Adipose tissue (tissue), 3 donors: ENCODE data around the gene CYBRD1. TPM values are rescaled to one million over a fixed set of nuclear protein-coding genes. Genes with fewer than 3 reads are reported as not detected.

Experiments used
- H3K27ac ChIP-seq: one replicate; pipeline ENCODE4 v1.5.1; 2013; ENCODE audit warnings: low read depth, low read length
- WGBS, 3 donors: extraction: QIAGEN DNeasy Blood & Tissue Kit; methylation state at CpG; one replicate each; pipeline ENCODE4 v1.1.7; 2013; 5-methylcytosine and 5-hydroxymethylcytosine counted together
- polyA plus RNA-seq, 3 donors: library from polyadenylated mRNA; stranded (reverse); fragments of 200-250 nt; gene quantifications; one replicate each; pipeline ENCODE4 v1.2.3, GENCODE V29; 2013
- donor health status: healthy with polysubstance abuse.
- donor health status: Bipolar disorder and iron deficiency.
- donor health status: healthy.

Gene CYBRD1
- polyA plus RNA-seq, 3 donors, result 9.5 to 138 (median 79.3) TPM

DNA sequence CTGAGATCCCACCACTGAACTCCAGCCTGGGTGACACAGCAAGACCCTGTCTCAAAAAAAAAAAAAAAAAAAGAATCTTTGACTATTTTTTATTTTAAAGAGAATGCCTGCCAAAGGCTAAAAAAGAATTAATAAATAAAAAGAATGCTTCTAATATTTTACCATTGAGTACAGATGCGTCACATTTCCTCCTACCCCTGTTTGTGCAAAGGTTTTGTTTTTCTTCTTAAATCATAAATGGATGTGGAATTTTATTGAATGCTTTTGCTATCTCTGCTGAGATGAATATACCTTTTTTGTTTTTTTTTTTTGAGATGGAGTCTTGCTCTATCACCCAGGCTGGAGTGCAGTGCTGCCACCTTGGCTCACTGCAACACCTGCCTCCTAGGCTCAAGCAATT lies 22.8 kb downstream of the CYBRD1 start:
- 88 to 97% (median 97%) methylated on average over 1 of the region's 1 CpG for WGBS, 3 donors
- H3K27ac ChIP-seq, result no peak overlapping the region

DNA sequence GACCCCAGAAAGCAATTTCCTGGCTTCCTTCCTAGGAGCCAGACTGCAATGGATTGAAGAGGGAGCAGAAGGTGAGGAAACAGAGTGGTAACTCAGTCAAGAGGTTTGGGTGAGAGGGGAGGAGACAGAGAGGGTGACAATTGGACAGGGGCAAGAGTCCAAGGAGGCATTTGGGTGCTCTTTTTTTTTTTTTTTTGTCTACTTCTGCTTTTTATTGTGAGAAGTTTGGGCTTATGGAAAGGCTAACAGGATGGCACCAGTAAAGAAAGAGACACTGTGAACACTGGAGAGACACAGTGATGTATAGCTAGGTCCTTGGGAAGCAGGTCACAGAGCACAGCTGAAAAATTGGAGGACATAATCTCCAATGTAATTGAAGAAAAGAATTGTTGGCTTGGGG lies 25.0 kb downstream of the CYBRD1 start:
- no peak overlapping the region for H3K27ac ChIP-seq

GRCh38 chr2:171547720-171548119 lies 25.4 kb downstream of the CYBRD1 start:
- H3K27ac ChIP-seq, result no peak overlapping the region
- WGBS, 3 donors, result 80 to 96% (median 90%) methylated on average over 2 of the region's 2 CpGs

GRCh38 chr2:171550613-171551012 lies 28.3 kb downstream of the CYBRD1 start:
- no peak overlapping the region for H3K27ac ChIP-seq

DNA sequence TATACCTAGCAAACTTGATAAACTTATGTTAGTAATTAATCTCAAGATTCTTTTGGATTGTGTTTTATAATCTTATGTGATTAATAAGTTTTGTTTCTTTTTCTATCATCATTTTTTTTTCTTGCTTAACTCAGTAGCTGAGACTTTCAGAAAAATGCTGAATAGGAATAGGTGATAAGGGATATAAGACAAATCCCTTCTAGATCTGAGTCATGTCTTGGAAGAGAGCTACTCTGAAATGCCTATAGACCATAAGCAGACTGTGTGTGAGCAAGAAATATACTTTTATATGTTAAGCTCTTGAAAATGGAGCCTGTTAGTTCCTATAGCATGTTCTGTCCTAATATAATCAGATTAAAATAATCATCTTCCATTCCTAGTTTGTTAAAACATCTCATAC lies 29.6 kb downstream of the CYBRD1 start:
- H3K27ac ChIP-seq, result no peak overlapping the region

GRCh38 chr2:171553236-171553635 lies 31.0 kb downstream of the CYBRD1 start:
- 86 to 99% (median 96%) methylated on average over 2 of the region's 2 CpGs for WGBS, 3 donors
- no peak overlapping the region for H3K27ac ChIP-seq

DNA sequence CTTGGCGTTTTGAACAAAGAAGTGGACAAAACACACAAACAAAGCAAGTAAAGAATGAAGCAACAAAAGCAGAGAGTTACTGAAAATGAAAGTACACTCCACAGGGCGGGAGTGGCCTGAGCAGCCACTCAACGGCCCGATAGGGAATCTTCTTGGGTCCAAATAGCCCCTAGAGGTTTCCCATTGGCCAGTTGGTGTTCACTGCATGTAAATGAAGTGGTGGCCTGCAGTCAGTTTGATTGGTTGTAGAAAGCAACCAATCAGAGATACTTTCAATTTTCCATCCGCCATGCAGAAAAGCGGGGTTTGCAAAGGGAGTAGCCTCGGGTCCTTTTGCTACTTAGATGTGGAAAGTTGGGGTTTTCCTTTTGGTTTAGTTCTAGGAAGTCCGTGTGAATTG lies 31.6 kb downstream of the CYBRD1 start:
- WGBS, 3 donors, result 81 to 89% (median 85%) methylated on average over 8 of the region's 8 CpGs
- no peak overlapping the region for H3K27ac ChIP-seq

DNA sequence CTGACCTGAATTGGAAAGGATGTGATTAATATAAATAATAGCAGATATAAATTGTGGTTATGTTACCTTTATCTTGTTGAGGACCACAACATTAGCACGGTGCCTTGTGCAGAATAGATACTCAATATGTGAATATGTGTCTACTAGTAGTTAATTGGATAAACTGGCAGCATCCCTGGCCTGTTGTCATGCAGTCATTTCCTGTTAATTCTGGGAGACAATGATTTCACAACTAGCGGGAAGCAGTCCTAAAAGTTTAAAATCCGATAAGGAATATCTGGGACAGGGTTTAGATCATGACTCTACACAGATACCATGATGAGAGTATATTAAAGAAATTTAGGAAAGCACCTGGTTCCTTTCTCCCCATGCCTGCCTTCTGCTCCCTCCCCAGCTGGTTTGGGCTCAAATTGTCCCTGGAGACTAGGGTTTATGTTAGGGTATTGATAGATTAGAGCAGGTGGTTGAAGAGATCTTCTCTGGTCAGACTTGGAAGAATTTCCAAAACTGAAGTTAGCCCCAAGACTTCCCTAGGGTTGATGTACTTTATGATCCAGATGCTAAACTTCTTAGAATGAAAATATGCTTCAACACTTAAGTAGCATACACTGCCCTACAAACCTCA lies 32.8 kb downstream of the CYBRD1 start:
- WGBS, 3 donors, result 50 to 59% (median 57%) methylated on average over 3 of the region's 3 CpGs
- no peak overlapping the region for H3K27ac ChIP-seq

DNA sequence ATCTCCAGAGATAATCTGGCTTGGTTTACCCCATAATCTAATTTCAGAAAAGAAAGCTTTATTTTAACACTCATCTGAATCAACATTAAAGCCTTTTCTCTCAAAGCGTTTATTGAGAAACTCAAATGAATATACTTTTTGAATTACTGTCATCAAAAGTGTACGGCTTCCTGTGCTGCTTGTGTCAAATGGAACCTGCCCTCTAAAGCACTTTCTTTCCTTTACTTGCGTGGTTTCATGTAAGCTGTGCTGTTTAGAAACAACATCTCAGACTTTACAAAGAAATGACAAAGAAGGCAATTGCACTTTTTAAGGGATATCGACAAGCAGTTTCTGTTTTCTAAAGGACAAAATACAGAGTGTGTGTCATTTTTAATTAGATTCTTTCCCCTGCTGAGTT lies 35.1 kb downstream of the CYBRD1 start:
- 78 to 91% (median 91%) methylated on average over 4 of the region's 4 CpGs for WGBS, 3 donors
- no peak overlapping the region for H3K27ac ChIP-seq

DNA sequence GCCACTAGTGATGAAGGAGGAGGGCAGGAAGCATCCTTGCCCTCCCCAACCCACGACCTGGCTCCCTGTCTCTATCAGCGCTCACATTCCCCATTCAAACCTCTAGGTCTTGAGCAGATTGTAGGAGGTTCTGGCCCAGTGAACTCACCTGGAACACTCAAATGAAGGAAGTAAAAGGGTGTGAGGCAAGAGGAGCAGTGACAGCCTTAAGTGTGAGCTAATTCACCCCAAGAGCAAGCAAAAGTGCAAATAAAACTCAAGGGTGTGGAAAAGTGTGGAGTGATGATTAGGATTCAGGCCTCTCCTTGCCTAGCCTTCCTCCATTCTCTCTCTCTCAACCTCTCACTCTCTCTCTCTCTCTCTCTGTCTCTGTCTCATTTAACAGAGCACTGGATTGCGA lies 41.0 kb downstream of the CYBRD1 start:
- 82 to 88% (median 87%) methylated on average over 3 of the region's 3 CpGs for WGBS, 3 donors
- no peak overlapping the region for H3K27ac ChIP-seq

DNA sequence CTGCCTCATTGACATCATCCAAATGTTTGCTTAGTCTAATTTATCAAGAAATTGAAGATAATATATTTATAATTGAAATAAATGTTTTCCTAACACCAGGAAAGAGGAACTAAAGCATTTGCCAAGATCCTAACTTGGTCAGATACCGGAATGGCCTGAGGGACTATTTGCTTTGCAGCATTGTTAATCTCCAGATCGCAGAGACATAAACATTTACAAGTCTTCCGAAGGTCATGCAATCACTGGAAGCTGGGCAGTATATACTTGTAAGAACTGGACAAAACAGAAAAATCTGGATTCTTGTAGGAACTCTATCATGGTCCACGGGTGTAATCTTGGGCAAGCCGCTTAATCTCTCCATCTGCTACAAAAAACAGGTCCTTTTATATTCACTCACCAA lies 42.2 kb downstream of the CYBRD1 start:
- 42 to 85% (median 77%) methylated on average over 5 of the region's 5 CpGs for WGBS, 3 donors
- no peak overlapping the region for H3K27ac ChIP-seq

DNA sequence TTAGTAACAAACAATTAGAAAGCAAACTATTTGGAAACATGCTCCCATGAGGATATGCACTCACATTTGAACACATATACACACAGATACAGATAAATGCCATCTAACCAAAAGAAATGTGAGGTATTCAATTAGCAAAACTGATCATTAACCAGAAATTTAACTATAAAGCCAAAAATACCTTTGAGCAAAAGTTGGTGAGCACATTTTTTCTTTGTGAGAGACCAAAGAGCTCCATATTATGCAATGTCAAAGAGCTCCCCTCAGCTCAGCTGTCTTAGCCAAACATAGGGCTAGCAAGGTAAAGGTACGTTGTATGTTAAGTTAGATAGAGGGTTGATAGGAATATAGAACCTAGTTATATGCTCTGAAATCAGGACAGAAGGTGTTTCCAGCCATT lies 43.8 kb downstream of the CYBRD1 start:
- H3K27ac ChIP-seq, result no peak overlapping the region
- WGBS, 3 donors, result 0% methylated on average over 1 of the region's 1 CpG

DNA sequence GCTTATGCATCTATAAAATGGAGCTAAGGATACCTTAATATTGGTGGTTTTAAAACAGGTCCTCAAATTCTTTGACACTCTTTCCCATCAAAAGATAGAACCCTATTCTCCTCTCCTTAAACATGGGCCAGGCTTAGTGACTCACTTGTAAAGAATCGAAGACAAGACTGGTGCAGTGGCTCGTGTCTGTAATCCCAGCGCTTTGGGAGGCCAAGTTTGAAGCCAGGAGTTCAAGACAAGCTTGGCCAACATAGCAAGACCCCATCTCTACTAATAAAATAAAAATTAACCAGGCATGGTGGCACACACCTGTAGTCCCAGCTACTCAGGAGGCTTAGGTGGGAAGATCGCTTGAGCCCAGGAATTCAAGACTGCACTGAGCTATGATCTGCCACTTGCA lies 44.5 kb downstream of the CYBRD1 start:
- no peak overlapping the region for H3K27ac ChIP-seq
- 90 to 94% (median 92%) methylated on average over 4 of the region's 4 CpGs for WGBS, 3 donors

DNA sequence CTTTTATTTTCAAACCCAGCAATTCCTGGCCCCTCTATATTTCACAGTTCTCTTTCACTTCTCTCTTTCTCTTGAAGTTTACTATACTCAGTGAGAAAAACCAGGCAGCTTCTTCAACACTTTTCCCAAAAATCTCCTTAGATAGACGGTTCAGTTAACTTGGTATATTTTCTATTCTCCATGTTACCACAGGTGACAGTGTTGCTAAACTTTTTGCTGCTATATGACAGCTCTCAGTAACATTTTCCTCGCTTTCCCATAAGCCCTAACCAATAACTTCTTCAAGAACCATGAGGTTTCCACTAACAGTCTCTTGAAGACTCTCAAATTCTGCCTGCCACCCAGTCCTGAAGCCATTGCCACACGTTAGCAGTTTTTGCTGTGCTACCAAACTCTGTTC lies 45.8 kb downstream of the CYBRD1 start:
- WGBS, 3 donors, result 35 to 71% (median 42%) methylated on average over 3 of the region's 3 CpGs
- H3K27ac ChIP-seq, result no peak overlapping the region

- H3K27ac ChIP-seq, result no peak overlapping the region
- 74 to 75% (median 74%) methylated on average over 7 of the region's 7 CpGs for WGBS, 3 donors
These were observed 49.4 kb downstream of the CYBRD1 start for GRCh38 chr2:171571721-171572120.

GRCh38 chr2:171574149-171574795 lies 52.0 kb downstream of the CYBRD1 start:
- 27 to 30% (median 27%) methylated on average over 21 of the region's 21 CpGs for WGBS, 3 donors
- H3K27ac ChIP-seq, result no peak overlapping the region

- H3K27ac ChIP-seq, result no peak overlapping the region
- WGBS, 3 donors, result 68 to 85% (median 82%) methylated on average over 5 of the region's 5 CpGs
These were observed 53.3 kb downstream of the CYBRD1 start for GRCh38 chr2:171575606-171576005.

DNA sequence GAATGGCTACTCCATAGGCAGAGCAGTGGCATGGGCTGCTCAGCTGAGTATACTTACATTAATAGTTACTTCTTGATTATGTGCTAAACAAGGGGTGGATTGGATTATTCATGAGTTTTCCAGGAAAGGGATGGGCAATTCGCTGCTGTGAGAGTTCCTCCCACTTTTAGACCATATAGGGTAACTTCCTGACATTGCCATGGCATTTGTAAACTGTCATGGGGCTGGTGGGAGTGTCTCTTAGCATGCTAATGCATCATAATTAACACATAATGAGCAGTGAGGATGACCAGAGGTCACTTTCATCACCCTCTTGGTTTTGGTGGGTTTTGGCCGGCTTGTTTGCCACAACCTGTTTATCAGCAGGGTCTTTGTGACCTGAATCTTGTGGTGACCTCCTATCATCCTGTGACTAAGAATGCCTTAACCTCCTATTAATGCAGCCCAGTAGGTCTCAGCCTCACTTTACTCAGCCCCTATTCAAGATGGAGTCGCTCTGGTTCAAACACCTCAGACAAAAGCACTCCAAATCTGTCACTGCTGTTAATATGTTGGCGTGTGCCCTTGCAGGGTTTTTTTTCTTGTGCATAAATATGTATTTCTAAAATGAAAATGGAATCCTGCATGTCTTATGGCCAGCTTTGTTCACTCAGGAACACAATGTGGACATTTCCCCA lies 56.0 kb downstream of the CYBRD1 start:
- 81 to 85% (median 81%) methylated on average over 4 of the region's 4 CpGs for WGBS, 3 donors

GRCh38 chr2:171579481-171579880 lies 57.2 kb downstream of the CYBRD1 start:
- WGBS, 3 donors, result 96 to 100% (median 100%) methylated on average over 1 of the region's 1 CpG
- H3K27ac ChIP-seq, result no peak overlapping the region

More for the DNA sequence above, 56.0 kb downstream of the CYBRD1 start:
- H3K27ac ChIP-seq, result no peak overlapping the region

DNA sequence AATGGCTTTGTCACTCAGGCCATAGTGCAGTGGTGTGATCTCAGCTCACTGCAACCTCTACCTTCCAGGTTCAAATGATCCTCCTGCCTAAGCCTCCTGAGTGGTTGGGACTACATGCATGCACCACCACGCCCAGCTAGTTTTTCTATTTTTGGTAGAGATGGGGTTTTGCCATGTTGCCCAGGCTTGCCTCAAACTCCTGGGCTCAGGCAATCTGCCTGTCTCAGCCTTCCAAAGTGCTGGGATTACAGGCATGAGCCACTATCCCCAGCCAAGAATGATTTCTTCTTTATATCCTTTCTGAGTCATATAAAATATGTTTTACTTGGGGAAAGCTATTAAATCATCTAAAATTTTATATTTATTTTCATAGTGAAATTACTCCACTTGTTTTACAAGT lies 61.3 kb downstream of the CYBRD1 start:
- WGBS, 3 donors, result 80 to 95% (median 89%) methylated on average over 1 of the region's 1 CpG
- no peak overlapping the region for H3K27ac ChIP-seq
